Measurements from ENCODE around the gene CRYBA2.

The CRYBA2 gene

DNA sequence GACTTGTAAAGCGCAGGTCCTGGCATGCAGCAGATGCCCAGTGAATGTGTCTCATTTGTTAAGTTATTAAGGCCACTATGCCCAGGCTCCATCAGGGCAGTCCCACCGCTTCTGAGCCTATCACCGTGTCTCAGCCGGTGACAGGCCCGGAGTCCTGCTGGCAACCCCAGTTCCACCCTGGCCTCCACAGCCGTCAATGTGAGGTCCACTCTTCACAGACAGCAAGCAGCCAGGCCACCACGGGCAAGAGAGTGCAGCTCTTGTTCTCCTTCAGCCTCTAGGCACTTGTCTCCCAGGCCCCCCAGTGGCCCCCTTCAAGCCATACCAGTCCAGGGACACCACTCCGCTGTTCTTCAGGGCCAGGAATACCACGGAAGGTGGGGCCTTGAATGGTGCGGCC, 25.5 kb upstream of the CRYBA2 start:
- Histone ChIP-seq H3K27me3 (ENCODE audit: control insufficient read depth in 1 of 2, insufficient read depth in 1 of 2, low read length in 2 of 2) (peaks cover 73 to 94% of the 10 kb centered on the region in 2 experiments), H3K9me3 (ENCODE audit: control insufficient read depth, low read length) (no peaks in the 10 kb centered on the region), H3K23ac (ENCODE audit: low read length in 2 of 2) (no peak overlapping the region), H4K91ac (ENCODE audit: low read length) (no peak overlapping the region), H2AK5ac (ENCODE audit: low read length, severe bottlenecking) (no peak overlapping the region), H3K14ac (ENCODE audit: low read length in 2 of 2) (no peak overlapping the region), H3K79me1 (replicated peaks; ENCODE audit: low read length, poor library complexity, severe bottlenecking) (no peaks in the 10 kb centered on the region), H2AFZ (ENCODE audit: low read depth, low read length) (no peak overlapping the region), H3K36me3 (ENCODE audit: control insufficient read depth in 1 of 2, insufficient read depth in 2 of 2, low read depth in 1 of 2, low read length in 2 of 2) (no peaks in the 10 kb centered on the region), H2BK5ac (ENCODE audit: low read depth, low read length, poor library complexity, severe bottlenecking) (no peak overlapping the region), H4K8ac (ENCODE audit: low read length) (no peak overlapping the region), H3K4me3 (ENCODE audit: insufficient read depth in 1 of 2, low read depth in 1 of 2, low read length in 2 of 2) (no peak overlapping the region), H3K4me1 (ENCODE audit: control insufficient read depth, insufficient read depth, low read depth, low read length) (no peaks in the 10 kb centered on the region), H3K18ac (ENCODE audit: low read depth in 1 of 2, low read length in 2 of 2) (no peak overlapping the region), H2BK12ac (ENCODE audit: low read length in 2 of 2) (no peak overlapping the region), H3K9ac (ENCODE audit: low read length) (no peak overlapping the region), H2BK15ac (ENCODE audit: low read depth, poor library complexity, severe bottlenecking) (no peak overlapping the region), H3K27ac (ENCODE audit: low read length, poor library complexity, severe bottlenecking) (no peak overlapping the region), H3K4me2 (ENCODE audit: low read length, poor library complexity, severe bottlenecking) (no peak overlapping the region), H2BK120ac (ENCODE audit: low read depth, low read length) (no peak overlapping the region), H3K4ac (ENCODE audit: low read depth in 1 of 2, low read length in 2 of 2) (no peak overlapping the region)
- DNase-seq = no peak
- 90% methylated on average over 10 of the region's 10 CpGs for WGBS

DNA sequence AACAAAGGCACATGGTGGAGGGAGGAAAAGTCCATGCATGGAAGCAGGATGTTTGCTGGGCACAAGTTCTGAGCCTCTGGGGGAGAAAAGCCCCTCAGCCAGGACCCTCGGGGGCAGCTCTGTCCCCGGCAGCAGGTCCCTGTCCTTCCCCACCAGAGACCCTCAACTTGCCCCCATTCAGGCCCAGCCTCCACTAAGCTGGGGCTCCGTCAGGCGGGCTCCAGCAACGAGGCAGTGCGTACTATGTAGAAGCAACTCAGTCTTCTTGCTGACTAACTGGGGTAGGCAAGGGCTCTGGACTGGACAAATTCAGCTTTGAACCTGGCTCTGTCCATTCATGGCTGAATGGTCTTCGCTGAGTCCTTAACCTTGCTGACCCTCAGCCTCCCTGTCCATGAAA, 25.1 kb upstream of the CRYBA2 start:
- Histone ChIP-seq H2BK5ac (ENCODE audit: low read depth, low read length, poor library complexity, severe bottlenecking) (no peak overlapping the region), H4K8ac (ENCODE audit: low read length) (no peak overlapping the region), H2AFZ (ENCODE audit: low read depth, low read length) (no peak overlapping the region), H4K91ac (ENCODE audit: low read length) (no peak overlapping the region), H3K4me2 (ENCODE audit: low read length, poor library complexity, severe bottlenecking) (no peak overlapping the region), H3K4me3 (ENCODE audit: insufficient read depth in 1 of 2, low read depth in 1 of 2, low read length in 2 of 2) (no peak overlapping the region), H3K9me3 (ENCODE audit: control insufficient read depth, low read length) (no peaks in the 10 kb centered on the region), H3K18ac (ENCODE audit: low read depth in 1 of 2, low read length in 2 of 2) (no peak overlapping the region), H3K79me1 (replicated peaks; ENCODE audit: low read length, poor library complexity, severe bottlenecking) (no peaks in the 10 kb centered on the region), H3K36me3 (ENCODE audit: control insufficient read depth in 1 of 2, insufficient read depth in 2 of 2, low read depth in 1 of 2, low read length in 2 of 2) (no peaks in the 10 kb centered on the region), H2AK5ac (ENCODE audit: low read length, severe bottlenecking) (no peak overlapping the region), H2BK15ac (ENCODE audit: low read depth, poor library complexity, severe bottlenecking) (no peak overlapping the region), H3K14ac (ENCODE audit: low read length in 2 of 2) (no peak overlapping the region), H3K4ac (ENCODE audit: low read depth in 1 of 2, low read length in 2 of 2) (no peak overlapping the region), H2BK12ac (ENCODE audit: low read length in 2 of 2) (no peak overlapping the region), H2BK120ac (ENCODE audit: low read depth, low read length) (no peak overlapping the region), H3K9ac (ENCODE audit: low read length) (no peak overlapping the region), H3K27me3 (ENCODE audit: control insufficient read depth in 1 of 2, insufficient read depth in 1 of 2, low read length in 2 of 2) (peaks cover 72 to 94% of the 10 kb centered on the region in 2 experiments), H3K23ac (ENCODE audit: low read length in 2 of 2) (no peak overlapping the region), H3K27ac (ENCODE audit: low read length, poor library complexity, severe bottlenecking) (no peak overlapping the region), H3K4me1 (ENCODE audit: control insufficient read depth, insufficient read depth, low read depth, low read length) (no peaks in the 10 kb centered on the region)
- 79% methylated on average over 7 of the region's 7 CpGs for WGBS
- DNase-seq = no peak

DNA sequence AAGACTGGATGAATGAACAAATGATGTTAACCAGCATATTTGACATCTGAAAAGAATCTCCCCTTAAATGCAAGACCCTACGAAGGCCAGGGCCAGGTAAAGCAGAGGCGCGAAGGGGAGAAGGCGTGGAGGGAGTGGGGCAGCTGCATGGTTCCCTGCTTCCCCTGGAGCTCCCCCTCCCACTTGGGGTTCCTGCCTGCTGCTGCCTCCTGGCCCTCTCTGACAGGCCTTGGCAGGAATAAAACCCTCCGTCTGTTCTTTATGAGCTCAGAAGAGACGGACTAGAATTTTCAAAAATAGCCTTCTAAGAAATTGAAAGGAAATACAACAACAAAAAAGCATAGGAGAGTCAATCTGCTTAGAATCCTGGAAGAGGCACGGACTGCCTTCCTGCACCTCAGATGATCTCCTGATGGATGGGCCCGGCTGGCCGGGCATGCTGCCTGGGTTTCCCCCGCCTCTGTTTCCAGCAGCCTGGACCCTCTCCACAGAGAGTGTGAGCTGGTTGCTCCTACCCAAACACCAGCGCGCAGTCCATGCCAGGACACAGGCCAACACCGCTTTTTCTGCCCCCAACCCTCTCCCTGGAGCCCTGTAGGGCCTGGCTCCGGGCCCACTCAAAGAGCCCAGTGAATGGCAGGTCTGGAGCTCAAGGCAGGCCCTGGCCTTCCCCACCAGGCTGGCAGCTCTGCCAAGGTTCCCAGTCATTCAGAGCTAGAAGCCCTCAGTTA, 24.1 kb upstream of the CRYBA2 start:
- Histone ChIP-seq H2BK12ac (ENCODE audit: low read length in 2 of 2) (no peak overlapping the region), H4K8ac (ENCODE audit: low read length) (no peak overlapping the region), H3K4me2 (ENCODE audit: low read length, poor library complexity, severe bottlenecking) (no peak overlapping the region), H2BK15ac (ENCODE audit: low read depth, poor library complexity, severe bottlenecking) (no peak overlapping the region), H3K27me3 (ENCODE audit: control insufficient read depth in 1 of 2, insufficient read depth in 1 of 2, low read length in 2 of 2) (peaks cover 67 to 93% of the 10 kb centered on the region in 2 experiments), H2BK120ac (ENCODE audit: low read depth, low read length) (no peak overlapping the region), H3K9me3 (ENCODE audit: control insufficient read depth, low read length) (no peaks in the 10 kb centered on the region), H3K9ac (ENCODE audit: low read length) (no peak overlapping the region), H3K4me3 (ENCODE audit: insufficient read depth in 1 of 2, low read depth in 1 of 2, low read length in 2 of 2) (no peak overlapping the region), H2AFZ (ENCODE audit: low read depth, low read length) (no peak overlapping the region), H3K79me1 (replicated peaks; ENCODE audit: low read length, poor library complexity, severe bottlenecking) (no peaks in the 10 kb centered on the region), H3K23ac (ENCODE audit: low read length in 2 of 2) (no peak overlapping the region), H2BK5ac (ENCODE audit: low read depth, low read length, poor library complexity, severe bottlenecking) (no peak overlapping the region), H3K4ac (ENCODE audit: low read depth in 1 of 2, low read length in 2 of 2) (no peak overlapping the region), H3K36me3 (ENCODE audit: control insufficient read depth in 1 of 2, insufficient read depth in 2 of 2, low read depth in 1 of 2, low read length in 2 of 2) (no peaks in the 10 kb centered on the region), H3K18ac (ENCODE audit: low read depth in 1 of 2, low read length in 2 of 2) (no peak overlapping the region), H3K27ac (ENCODE audit: low read length, poor library complexity, severe bottlenecking) (no peak overlapping the region), H3K14ac (ENCODE audit: low read length in 2 of 2) (no peak overlapping the region), H3K4me1 (ENCODE audit: control insufficient read depth, insufficient read depth, low read depth, low read length) (no peaks in the 10 kb centered on the region), H4K91ac (ENCODE audit: low read length) (no peak overlapping the region), H2AK5ac (ENCODE audit: low read length, severe bottlenecking) (no peak overlapping the region)
- DNase-seq = no peak
- WGBS = 79% methylated on average over 13 of the region's 14 CpGs

DNA sequence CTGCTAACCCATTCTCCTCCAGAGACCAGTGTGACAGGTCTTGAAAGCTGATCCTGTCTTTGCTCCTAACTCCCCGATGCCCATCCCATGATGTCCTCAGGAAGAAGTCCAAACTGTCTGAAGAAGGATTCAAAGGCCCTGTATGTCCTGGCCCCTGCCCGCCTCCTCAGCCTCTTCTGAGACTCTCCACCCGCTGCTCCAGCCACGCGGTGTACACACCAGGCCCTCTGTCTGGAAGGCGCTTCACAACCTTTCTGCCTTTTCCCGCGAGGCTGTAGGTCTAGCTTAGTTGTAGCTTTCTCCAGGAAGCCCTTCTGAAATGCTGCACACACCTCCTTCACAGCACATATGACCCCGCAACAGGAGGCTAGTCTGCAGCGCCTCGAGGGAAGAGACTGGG, 23.5 kb upstream of the CRYBA2 start:
- Histone ChIP-seq H2BK120ac (ENCODE audit: low read depth, low read length) (no peak overlapping the region), H3K4me1 (ENCODE audit: control insufficient read depth, insufficient read depth, low read depth, low read length) (no peaks in the 10 kb centered on the region), H3K27me3 (ENCODE audit: control insufficient read depth in 1 of 2, insufficient read depth in 1 of 2, low read length in 2 of 2) (peaks cover 66 to 90% of the 10 kb centered on the region in 2 experiments), H3K36me3 (ENCODE audit: control insufficient read depth in 1 of 2, insufficient read depth in 2 of 2, low read depth in 1 of 2, low read length in 2 of 2) (no peaks in the 10 kb centered on the region), H3K4me3 (ENCODE audit: insufficient read depth in 1 of 2, low read depth in 1 of 2, low read length in 2 of 2) (no peak overlapping the region), H3K9me3 (ENCODE audit: control insufficient read depth, low read length) (no peaks in the 10 kb centered on the region), H2AK5ac (ENCODE audit: low read length, severe bottlenecking) (no peak overlapping the region), H2BK12ac (ENCODE audit: low read length in 2 of 2) (no peak overlapping the region), H2BK15ac (ENCODE audit: low read depth, poor library complexity, severe bottlenecking) (no peak overlapping the region), H4K91ac (ENCODE audit: low read length) (no peak overlapping the region), H3K4me2 (ENCODE audit: low read length, poor library complexity, severe bottlenecking) (no peak overlapping the region), H3K14ac (ENCODE audit: low read length in 2 of 2) (no peak overlapping the region), H2AFZ (ENCODE audit: low read depth, low read length) (no peak overlapping the region), H3K23ac (ENCODE audit: low read length in 2 of 2) (no peak overlapping the region), H3K4ac (ENCODE audit: low read depth in 1 of 2, low read length in 2 of 2) (no peak overlapping the region), H3K9ac (ENCODE audit: low read length) (no peak overlapping the region), H3K27ac (ENCODE audit: low read length, poor library complexity, severe bottlenecking) (no peak overlapping the region), H3K18ac (ENCODE audit: low read depth in 1 of 2, low read length in 2 of 2) (no peak overlapping the region), H4K8ac (ENCODE audit: low read length) (no peak overlapping the region), H2BK5ac (ENCODE audit: low read depth, low read length, poor library complexity, severe bottlenecking) (no peak overlapping the region), H3K79me1 (replicated peaks; ENCODE audit: low read length, poor library complexity, severe bottlenecking) (no peaks in the 10 kb centered on the region)
- 94% methylated on average over 8 of the region's 11 CpGs for WGBS
- no peak for DNase-seq

All from mesenchymal stem cell (in vitro differentiated cells and primary cell).